Measurements from ENCODE around the gene PHC2. TPM values are rescaled to one million over a fixed set of nuclear protein-coding genes. Genes with fewer than 3 reads are reported as not detected.

The PHC2 gene
- total RNA-seq, 3 donors from 2014 or later (not counting 1 experiment from before 2014, with no cell fraction given), result 36.6 to 46.6 (median 39.5) TPM

DNA sequence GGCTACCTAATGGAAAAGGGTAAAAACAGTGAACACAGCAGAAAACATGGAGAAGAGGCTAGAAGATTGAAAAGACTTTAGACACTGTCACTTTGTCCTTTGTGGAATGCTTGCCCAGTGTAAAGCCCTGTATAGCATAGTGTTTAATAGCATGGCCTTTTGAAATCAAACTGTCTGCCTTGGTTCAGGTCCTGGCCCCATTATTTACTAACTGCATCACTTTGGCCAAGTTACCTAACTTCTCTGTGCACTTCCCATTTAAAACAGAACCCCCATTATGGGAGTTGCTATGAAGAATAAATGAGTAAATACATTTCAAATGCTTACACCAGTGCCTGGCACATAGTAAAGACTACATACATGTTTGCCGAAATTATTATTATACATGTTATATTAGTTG, 12.1 kb downstream of the PHC2 start:
- peaks cover 8 to 12% of the 10 kb centered on the region in 2 donors for H3K9me3 Mint-ChIP-seq
- H3K27me3 ChIP-seq (ENCODE audit: control insufficient read depth, insufficient read depth, low read length), result peaks cover 11% of the 10 kb centered on the region
- H3K36me3 ChIP-seq (ENCODE audit: control insufficient read depth, insufficient read depth, low read length), result no peaks in the 10 kb centered on the region
- intact Hi-C loops (cut with micrococcal nuclease), result no loop called here
- H3K27ac Mint-ChIP-seq, result no peak overlapping the region
- H3K27me3 Mint-ChIP-seq (ENCODE audit: low read depth in 2 of 2), result peaks cover 24 to 63% of the 10 kb centered on the region in 2 donors
- no peak overlapping the region for H3K4me3 Mint-ChIP-seq
- TF ChIP-seq, protein P1, sequence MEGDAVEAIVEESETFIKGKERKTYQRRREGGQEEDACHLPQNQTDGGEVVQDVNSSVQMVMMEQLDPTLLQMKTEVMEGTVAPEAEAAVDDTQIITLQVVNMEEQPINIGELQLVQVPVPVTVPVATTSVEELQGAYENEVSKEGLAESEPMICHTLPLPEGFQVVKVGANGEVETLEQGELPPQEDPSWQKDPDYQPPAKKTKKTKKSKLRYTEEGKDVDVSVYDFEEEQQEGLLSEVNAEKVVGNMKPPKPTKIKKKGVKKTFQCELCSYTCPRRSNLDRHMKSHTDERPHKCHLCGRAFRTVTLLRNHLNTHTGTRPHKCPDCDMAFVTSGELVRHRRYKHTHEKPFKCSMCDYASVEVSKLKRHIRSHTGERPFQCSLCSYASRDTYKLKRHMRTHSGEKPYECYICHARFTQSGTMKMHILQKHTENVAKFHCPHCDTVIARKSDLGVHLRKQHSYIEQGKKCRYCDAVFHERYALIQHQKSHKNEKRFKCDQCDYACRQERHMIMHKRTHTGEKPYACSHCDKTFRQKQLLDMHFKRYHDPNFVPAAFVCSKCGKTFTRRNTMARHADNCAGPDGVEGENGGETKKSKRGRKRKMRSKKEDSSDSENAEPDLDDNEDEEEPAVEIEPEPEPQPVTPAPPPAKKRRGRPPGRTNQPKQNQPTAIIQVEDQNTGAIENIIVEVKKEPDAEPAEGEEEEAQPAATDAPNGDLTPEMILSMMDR (IDR thresholded peaks at IDR 0.05), result no peak
- no peaks in the 10 kb centered on the region for H3K4me1 ChIP-seq (ENCODE audit: control insufficient read depth, insufficient read depth, low read length)
- DNase-seq (no peak), ATAC-seq (no peak)
- WGBS (ENCODE audit: insufficient coverage), result no CpG with 5 or more reads among the region's 1 CpG
- H3K4me1 Mint-ChIP-seq, result no peaks in the 10 kb centered on the region
- H3K27ac ChIP-seq (ENCODE audit: low read length), result no peak overlapping the region
- H3K36me3 Mint-ChIP-seq, result peaks cover 11% of the 10 kb centered on the region
- H3K9me3 ChIP-seq (ENCODE audit: control insufficient read depth, insufficient read depth, low read length), result peaks cover 7% of the 10 kb centered on the region
- H3K4me3 ChIP-seq (ENCODE audit: low read length), result no peak overlapping the region

- Mint-ChIP-seq H3K27ac (no peak overlapping the region), H3K9me3 (peaks cover 8 to 12% of the 10 kb centered on the region in 2 donors), H3K4me3 (no peak overlapping the region), H3K27me3 (ENCODE audit: low read depth in 2 of 2) (peaks cover 16 to 26% of the 10 kb centered on the region in 2 donors), H3K36me3 (peaks cover 11% of the 10 kb centered on the region), H3K4me1 (no peaks in the 10 kb centered on the region)
- H3K27ac ChIP-seq (ENCODE audit: low read length), result no peak overlapping the region
- peaks cover 7% of the 10 kb centered on the region for H3K27me3 ChIP-seq (ENCODE audit: control insufficient read depth, insufficient read depth, low read length)
- H3K4me3 ChIP-seq (ENCODE audit: low read length), result no peak overlapping the region
- intact Hi-C loops (cut with micrococcal nuclease), result no loop called here
- ATAC-seq, result no peak
- no peak for DNase-seq
- peaks cover 7% of the 10 kb centered on the region for H3K9me3 ChIP-seq (ENCODE audit: control insufficient read depth, insufficient read depth, low read length)
- TF ChIP-seq, protein P1 (IDR thresholded peaks at IDR 0.05), result no peak
- no peaks in the 10 kb centered on the region for H3K4me1 ChIP-seq (ENCODE audit: control insufficient read depth, insufficient read depth, low read length)
- 92% methylated on average over 5 of the region's 5 CpGs for WGBS (ENCODE audit: insufficient coverage)
- H3K36me3 ChIP-seq (ENCODE audit: control insufficient read depth, insufficient read depth, low read length), result no peaks in the 10 kb centered on the region
Observed at GRCh38 chr1:33414879-33415278, 16.0 kb downstream of the PHC2 start.

- H3K27ac ChIP-seq (ENCODE audit: low read length), result no peak overlapping the region
- H3K36me3 Mint-ChIP-seq, result no peaks in the 10 kb centered on the region
Observed at GRCh38 chr1:33410091-33410701, 20.7 kb downstream of the PHC2 start.

More at GRCh38 chr1:33410091-33410701, 20.7 kb downstream of the PHC2 start:
- no peak overlapping the region for H3K27ac Mint-ChIP-seq
- TF ChIP-seq, protein P1 (IDR thresholded peaks at IDR 0.05), result no peak
- no peaks in the 10 kb centered on the region for H3K9me3 Mint-ChIP-seq
- H3K4me3 ChIP-seq (ENCODE audit: low read length), result no peak overlapping the region
- peaks cover 7% of the 10 kb centered on the region for H3K27me3 ChIP-seq (ENCODE audit: control insufficient read depth, insufficient read depth, low read length)
- H3K4me1 ChIP-seq (ENCODE audit: control insufficient read depth, insufficient read depth, low read length), result no peaks in the 10 kb centered on the region
- peaks cover 12 to 20% of the 10 kb centered on the region in 2 donors for H3K27me3 Mint-ChIP-seq (ENCODE audit: low read depth in 2 of 2)
- no peaks in the 10 kb centered on the region for H3K4me1 Mint-ChIP-seq
- 94% methylated on average over 4 of the region's 5 CpGs for WGBS (ENCODE audit: insufficient coverage)
- H3K9me3 ChIP-seq (ENCODE audit: control insufficient read depth, insufficient read depth, low read length), result peaks cover 5% of the 10 kb centered on the region
- H3K36me3 ChIP-seq (ENCODE audit: control insufficient read depth, insufficient read depth, low read length), result no peaks in the 10 kb centered on the region
- intact Hi-C loops (cut with micrococcal nuclease), result no loop called here
- DNase-seq, result no peak
- no peak overlapping the region for H3K4me3 Mint-ChIP-seq
- ATAC-seq, result no peak

All from natural killer cell (primary cell).